ENCODE measurements around the gene GABRD. TPM values are rescaled to one million over a fixed set of nuclear protein-coding genes. Genes with fewer than 3 reads are reported as not detected.

GABRD gene
- total and polyA plus RNA-seq, 10 of the 15 experiments (the other 5 are each of a cell fraction or from before 2014, with no cell fraction given), result not detected

DNA sequence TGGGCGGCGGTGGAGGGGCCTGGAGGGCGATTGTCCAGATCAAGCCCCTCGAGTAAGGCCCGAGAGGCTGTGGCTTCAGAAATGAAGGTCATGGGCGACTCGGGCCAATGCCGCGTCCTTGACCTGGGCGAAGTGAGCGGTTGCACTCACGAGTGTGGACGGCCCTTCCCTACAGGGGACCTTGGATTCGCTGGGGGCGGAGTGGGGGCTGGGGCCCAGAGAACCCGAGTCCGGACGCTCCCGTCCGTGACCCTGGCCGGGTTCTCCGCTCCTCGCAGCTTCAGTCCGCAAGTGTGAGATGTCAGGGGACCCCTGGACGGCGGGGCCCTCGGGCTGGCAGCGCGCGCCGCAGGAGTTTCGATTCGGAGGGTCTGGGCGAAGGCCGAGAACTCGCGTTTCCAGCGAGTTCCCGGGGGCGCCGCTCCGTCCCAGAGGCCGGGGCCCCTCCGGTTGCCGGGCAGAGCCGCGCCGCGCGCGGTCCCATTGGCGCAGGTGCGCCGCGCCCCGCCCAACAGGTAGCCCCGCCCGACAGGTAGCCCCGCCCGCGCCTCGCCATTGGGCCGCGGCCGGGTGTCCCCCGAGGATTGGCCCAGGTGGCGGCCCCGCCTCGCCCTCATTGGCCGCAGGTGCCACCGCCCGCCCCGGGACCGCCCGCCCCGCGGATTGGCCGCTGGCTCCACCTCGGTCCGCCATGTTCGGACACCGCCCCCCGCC lies 30.7 kb downstream of the GABRD start, which contains the start of gene PRKCZ:
Gene PRKCZ, plus strand, starts transcription at position 694 of the 714 bp plus-strand sequence. CDS start 220 bp downstream, outside the sequence.
- H4K20me1 ChIP-seq (ENCODE audit: control insufficient read depth, insufficient read depth), result no peaks in the 10 kb centered on the region
- peak; percentile 29; the same call in 2 of the 3 replicates for ATAC-seq
- no peak within 1 kb of the TSS for H3K27ac ChIP-seq (ENCODE audit: control insufficient read depth, insufficient read depth)
- POLR2A ChIA-PET, result no interaction called here
- H3K4me3 ChIP-seq, result peak within 1 kb of the TSS; percentile 76
- peak within 1 kb of the TSS; percentile 55 for H2AFZ ChIP-seq (ENCODE audit: control insufficient read depth, low read depth, low read length)
- H3K9ac ChIP-seq (ENCODE audit: control insufficient read depth, insufficient read depth, low read length), result peak within 1 kb of the TSS; percentile 36; the same call in 1 of the 2 replicates
- peak within 1 kb of the TSS; percentile 71 for H3K4me2 ChIP-seq (ENCODE audit: control insufficient read depth, insufficient read depth)
- in situ Hi-C loops (cut with MboI), result no loop called here
- SMC1A ChIA-PET (ENCODE audit: uncharacterized antibody, unreplicated experiment), result no interaction called here
- no peaks in the 10 kb centered on the region for H3K36me3 ChIP-seq (ENCODE audit: control insufficient read depth in 2 of 2, insufficient read depth in 2 of 2, low read length in 1 of 2)
- WGBS (ENCODE audit: insufficient coverage, insufficient replicate concordance, low lambda C conversion rate, missing lambda C conversion rate), result 3% methylated on average over 49 of the region's 83 CpGs
- no peak for FAIRE-seq
- peak; percentile 28 for DNase-seq (ENCODE audit: low read depth, low spot score)
- RAD21 ChIA-PET (ENCODE audit: unreplicated experiment), result no interaction called here
- intact Hi-C loops (cut with micrococcal nuclease; ENCODE audit: unreplicated experiment), result loop anchor here (5.0 kb wide), 1 partner anchor 108 kb away; no protein-coding TSS in a partner anchor
- peaks cover 0 to 3% of the 10 kb centered on the region in 2 experiments; a peak in 3 of 4 replicates for H3K27me3 ChIP-seq (replicated peaks in 1 of 2; ENCODE audit: control insufficient read depth in 2 of 2, insufficient read depth in 2 of 2, low read length in 1 of 2)
- peak; percentile 79; the same call in 1 of the 2 replicates for TF ChIP-seq NFYB (IDR thresholded peaks at IDR 0.05; ENCODE audit: insufficient read depth, low read depth, low read length)
- TF ChIP-seq ASH2L (IDR thresholded peaks at IDR 0.05; ENCODE audit: borderline replicate concordance, low read depth), result no peak
- peak; percentile 38 for TF ChIP-seq FOS (IDR thresholded peaks at IDR 0.05; ENCODE audit: borderline replicate concordance, extremely low read depth, insufficient read length)
- TF ChIP-seq SP1 (IDR thresholded peaks at IDR 0.05; ENCODE audit: low read depth, low read length), result peak; percentile 88
- no TSS peak for BruUV-seq (replicated peaks)
- no peaks in the 10 kb centered on the region for H3K4me1 ChIP-seq (ENCODE audit: control insufficient read depth, insufficient read depth, low read length)
- no peaks in the 10 kb centered on the region for H3K9me3 ChIP-seq (replicated peaks; ENCODE audit: control insufficient read depth, insufficient read depth, low read length)
- CTCF ChIA-PET, result no interaction called here
- no peaks in the 10 kb centered on the region for H3K79me2 ChIP-seq (ENCODE audit: control insufficient read depth, insufficient read depth, low read length)

- Histone ChIP-seq H3K9me3 (replicated peaks; ENCODE audit: control insufficient read depth, insufficient read depth, low read length) (no peaks in the 10 kb centered on the region), H3K4me1 (ENCODE audit: control insufficient read depth, insufficient read depth, low read length) (no peaks in the 10 kb centered on the region), H3K79me2 (ENCODE audit: control insufficient read depth, insufficient read depth, low read length) (no peaks in the 10 kb centered on the region), H3K27me3 (replicated peaks in 1 of 2; ENCODE audit: control insufficient read depth in 2 of 2, insufficient read depth in 2 of 2, low read length in 1 of 2) (peaks cover 0 to 3% of the 10 kb centered on the region in 2 experiments; a peak in 3 of 4 replicates), H3K4me2 (ENCODE audit: control insufficient read depth, insufficient read depth) (peak overlapping the region; percentile 62; the same call in 1 of the 2 replicates), H2AFZ (ENCODE audit: control insufficient read depth, low read depth, low read length) (peak overlapping the region; percentile 47; the same call in 1 of the 2 replicates), H3K27ac (ENCODE audit: control insufficient read depth, insufficient read depth) (no peak overlapping the region), H4K20me1 (ENCODE audit: control insufficient read depth, insufficient read depth) (no peaks in the 10 kb centered on the region), H3K36me3 (ENCODE audit: control insufficient read depth in 2 of 2, insufficient read depth in 2 of 2, low read length in 1 of 2) (no peaks in the 10 kb centered on the region), H3K4me3 (peak overlapping the region; percentile 67; the same call in 1 of the 2 replicates), H3K9ac (ENCODE audit: control insufficient read depth, insufficient read depth, low read length) (peak overlapping the region; percentile 22; the same call in 1 of the 2 replicates)
- WGBS (ENCODE audit: insufficient coverage, insufficient replicate concordance, low lambda C conversion rate, missing lambda C conversion rate), result 0% methylated on average over 7 of the region's 51 CpGs
- intact Hi-C loops (cut with micrococcal nuclease; ENCODE audit: unreplicated experiment) (no loop called here), in situ Hi-C loops (cut with MboI) (no loop called here)
- ATAC-seq (no peak), DNase-seq (ENCODE audit: low read depth, low spot score) (no peak), FAIRE-seq (no peak)
- ChIA-PET RAD21 (ENCODE audit: unreplicated experiment) (no interaction called here), CTCF (no interaction called here), POLR2A (no interaction called here), SMC1A (ENCODE audit: uncharacterized antibody, unreplicated experiment) (no interaction called here)
- no TSS peak for BruUV-seq (replicated peaks)
- peak; percentile 49; the same call in 1 of the 2 replicates for TF ChIP-seq POLR2A (IDR thresholded peaks at IDR 0.05; ENCODE audit: low read depth, low read length)
- TF ChIP-seq SMAD1 (IDR thresholded peaks at IDR 0.05; ENCODE audit: low read depth, partially characterized antibody), result no peak
Observed at GRCh38 chr1:2050461-2050792, 31.3 kb downstream of the GABRD start.

All from GM12878 (cell line).